Fibroblast of skin of abdomen (primary cell): Measurements from ENCODE around the gene CEP128.

Experiments
- DNase-seq: peaks from one replicate; pipeline ENCODE4 v3.0.0-alpha.2; 2013

Gene CEP128

DNA sequence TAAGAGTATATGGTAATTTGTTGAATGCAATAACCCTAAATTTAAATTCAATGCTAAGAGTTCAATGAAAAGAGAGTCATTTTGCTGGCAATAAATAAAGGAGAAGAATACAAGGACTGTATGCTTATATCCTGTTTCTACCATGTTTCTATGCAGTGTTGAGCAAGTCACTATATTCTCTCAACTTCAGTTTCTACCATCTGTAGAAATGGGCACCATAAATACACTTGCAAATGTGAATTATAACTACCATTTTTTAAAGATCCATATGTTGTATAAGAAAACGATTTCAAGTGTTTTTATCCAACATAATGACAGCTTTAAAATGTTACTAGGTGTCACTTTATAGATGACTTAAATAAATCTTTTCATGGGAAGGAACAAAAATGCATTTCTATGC lies 170.3 kb downstream of the CEP128 start:
- no peak for DNase-seq

GRCh38 chr14:80770114-80770908 lies 171.2 kb downstream of the CEP128 start:
- DNase-seq, result peak; percentile 28

DNA sequence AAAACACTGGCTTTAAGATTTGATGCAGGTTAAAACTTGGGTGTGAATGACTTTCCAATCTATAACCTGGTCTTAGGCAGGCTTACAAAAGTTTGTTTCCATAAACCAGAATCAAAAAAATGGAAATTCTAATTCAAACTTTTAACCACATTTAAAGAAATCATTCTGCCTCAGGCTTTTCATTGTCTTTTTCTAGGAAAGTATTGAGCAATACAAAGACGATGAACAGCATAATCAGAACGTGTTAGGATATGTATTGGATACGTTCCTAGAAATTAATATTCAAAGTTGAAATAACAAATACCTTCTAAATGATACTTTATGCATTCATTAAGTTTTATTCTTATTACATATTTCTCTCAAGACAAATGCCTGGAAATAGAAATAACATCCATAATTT lies 172.9 kb downstream of the CEP128 start:
- DNase-seq, result no peak

DNA sequence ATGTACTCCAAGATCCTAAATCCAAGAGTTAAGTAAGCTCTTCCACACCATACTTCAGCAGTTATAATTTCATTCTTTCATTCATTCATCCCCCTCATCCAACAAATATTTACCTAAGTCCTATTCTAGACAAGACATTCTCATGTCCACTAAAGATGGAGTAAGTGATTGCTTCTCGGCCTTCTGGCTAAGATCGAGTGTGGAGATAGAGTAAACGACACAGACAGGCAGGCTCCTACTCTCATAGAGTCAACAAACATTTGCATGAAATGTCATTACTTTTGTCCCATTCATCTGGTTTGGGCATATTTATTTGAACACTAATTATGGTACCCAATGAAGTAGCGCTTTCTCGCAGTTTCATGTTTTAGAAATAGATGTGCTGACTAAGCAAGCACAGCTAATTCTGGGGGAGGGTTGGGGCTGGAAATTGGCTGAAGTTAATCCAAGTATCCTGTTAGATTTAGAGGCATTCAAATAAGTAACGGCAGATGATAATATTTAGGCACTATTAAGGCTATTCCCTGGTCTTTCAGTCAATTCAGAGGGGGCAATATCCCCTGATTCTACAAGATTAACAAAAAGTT lies 176.5 kb downstream of the CEP128 start:
- no peak for DNase-seq

GRCh38 chr14:80764496-80764895 lies 177.0 kb downstream of the CEP128 start:
- peak; percentile 59 for DNase-seq

DNA sequence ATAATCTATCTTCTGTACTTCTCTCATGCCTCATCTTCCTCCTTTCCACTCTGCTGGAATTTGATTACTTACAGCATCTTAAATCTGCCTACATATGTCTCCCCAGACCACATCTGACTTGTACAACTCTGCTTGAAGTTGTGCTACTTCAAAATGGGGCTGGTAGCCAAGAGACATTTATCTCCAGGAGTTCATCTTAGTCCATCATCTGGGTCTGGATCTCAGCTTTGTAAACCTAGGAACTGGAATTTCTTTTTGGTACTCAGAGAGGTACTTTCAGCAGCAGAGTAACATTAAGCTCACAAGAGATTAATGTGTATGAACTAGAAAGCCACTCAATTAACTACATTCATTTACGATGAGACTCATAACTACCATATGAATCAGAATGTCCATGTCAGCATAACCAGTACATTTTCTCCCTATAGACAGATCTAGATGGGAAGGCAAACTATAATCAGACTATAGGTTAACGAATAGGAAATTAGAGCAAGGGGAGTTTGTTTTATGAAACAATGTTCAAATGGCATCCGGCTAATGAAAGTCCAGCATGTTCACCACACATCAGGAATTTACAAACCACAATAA lies 178.8 kb downstream of the CEP128 start:
- DNase-seq, result peak; percentile 92

DNA sequence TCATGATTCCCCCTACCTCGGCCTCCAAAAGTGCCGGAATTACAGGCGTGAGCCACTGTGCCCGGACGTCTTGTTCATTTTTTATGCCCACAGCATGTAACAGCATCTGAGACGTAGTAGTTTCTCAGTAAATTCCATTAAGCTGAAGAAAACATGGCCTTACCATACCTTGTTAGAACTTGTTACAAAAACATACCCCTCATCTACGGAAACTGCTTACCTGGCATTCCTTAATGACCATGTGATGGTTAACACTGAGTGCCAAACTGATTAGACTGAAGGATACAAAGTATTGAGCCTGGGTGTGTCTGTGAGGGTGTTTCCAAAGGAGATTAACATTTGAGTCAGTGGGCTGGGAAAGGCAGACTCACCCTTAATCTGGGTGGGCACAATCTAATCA lies 186.8 kb downstream of the CEP128 start:
- DNase-seq, result no peak

GRCh38 chr14:80751285-80751684 lies 190.3 kb downstream of the CEP128 start:
- no peak for DNase-seq

- DNase-seq, result no peak
These were observed 215.3 kb downstream of the CEP128 start for GRCh38 chr14:80726211-80726610.

DNA sequence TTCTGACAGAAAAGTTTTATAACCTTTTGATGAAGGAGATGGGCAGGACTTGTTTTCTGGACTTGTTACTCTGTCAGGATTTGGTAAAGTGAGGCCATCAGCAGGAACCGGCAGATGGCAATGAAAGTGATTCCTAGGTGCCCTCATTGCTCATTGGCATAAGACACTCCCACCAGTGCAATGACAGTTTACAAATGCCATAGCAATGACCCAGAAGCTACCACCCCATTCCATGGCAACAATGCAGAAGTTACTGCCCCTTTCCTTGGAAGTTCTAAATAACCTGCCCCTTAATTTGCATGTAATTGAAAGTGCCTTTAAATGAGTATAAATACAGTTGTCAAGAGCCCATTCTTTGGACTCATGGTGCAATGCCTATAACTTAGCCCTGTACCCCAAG lies 222.6 kb downstream of the CEP128 start:
- no peak for DNase-seq

- DNase-seq, result no peak
These were observed 227.1 kb downstream of the CEP128 start for GRCh38 chr14:80714474-80714873.

- DNase-seq, result no peak
These were observed 228.3 kb downstream of the CEP128 start for GRCh38 chr14:80713076-80713850.

- peak; percentile 10 for DNase-seq
These were observed 236.1 kb downstream of the CEP128 start for GRCh38 chr14:80705241-80705980.

DNA sequence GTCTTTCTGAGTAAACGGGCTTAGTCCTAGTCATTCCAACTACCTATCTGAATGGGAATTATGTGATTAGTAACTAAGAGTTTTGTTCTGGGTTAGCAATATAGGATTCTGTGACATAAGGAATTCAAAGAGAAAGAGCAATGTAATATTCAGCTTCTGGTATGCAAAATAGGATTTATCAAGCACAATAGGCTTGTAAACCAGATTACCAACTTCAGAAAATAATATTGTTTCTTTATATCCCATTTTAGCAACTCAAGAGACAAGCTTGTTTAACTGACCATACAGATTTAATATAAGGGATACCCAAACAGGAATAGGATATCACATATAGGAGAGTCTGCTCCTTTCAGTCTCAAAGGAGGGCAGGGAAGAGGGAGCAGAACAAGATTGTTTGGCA lies 240.9 kb downstream of the CEP128 start:
- DNase-seq, result no peak

DNA sequence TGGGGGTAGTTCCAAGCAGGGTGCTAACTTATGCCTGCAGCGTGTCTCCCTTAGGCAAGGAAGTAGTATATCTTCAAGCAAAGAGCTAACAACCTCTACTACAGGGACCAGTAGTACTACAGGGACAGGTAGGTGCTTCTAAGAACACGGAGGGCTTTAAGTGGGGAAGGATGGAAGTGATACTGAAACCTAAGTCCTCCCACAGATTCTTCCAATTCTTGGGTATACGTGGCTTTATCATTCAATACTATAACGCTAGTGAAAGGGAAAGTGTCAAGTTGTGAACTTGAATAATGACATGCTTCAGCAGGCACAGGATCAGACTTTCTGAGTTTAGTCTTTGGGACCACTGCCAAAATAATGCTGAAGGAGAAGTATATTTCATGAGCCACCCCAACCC lies 241.7 kb downstream of the CEP128 start:
- no peak for DNase-seq

DNA sequence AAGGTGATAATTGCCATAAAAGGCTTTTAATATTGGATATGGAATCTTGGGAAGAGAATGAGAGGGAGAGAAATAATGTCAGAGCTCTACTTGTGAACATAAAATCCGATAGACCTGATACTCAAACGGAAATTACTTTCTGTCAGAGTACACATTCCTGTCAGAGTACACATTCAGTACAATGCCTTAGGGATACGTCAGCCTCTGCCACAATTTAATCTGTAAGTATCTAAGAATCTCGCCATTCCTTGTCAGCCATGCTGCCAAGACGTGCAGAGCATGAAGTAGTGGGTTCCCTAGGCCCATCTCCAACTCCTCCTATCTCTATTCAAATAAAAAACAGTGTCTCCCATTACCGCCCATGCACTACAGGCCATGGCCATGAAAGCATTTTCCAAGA lies 242.6 kb downstream of the CEP128 start:
- DNase-seq, result no peak

DNA sequence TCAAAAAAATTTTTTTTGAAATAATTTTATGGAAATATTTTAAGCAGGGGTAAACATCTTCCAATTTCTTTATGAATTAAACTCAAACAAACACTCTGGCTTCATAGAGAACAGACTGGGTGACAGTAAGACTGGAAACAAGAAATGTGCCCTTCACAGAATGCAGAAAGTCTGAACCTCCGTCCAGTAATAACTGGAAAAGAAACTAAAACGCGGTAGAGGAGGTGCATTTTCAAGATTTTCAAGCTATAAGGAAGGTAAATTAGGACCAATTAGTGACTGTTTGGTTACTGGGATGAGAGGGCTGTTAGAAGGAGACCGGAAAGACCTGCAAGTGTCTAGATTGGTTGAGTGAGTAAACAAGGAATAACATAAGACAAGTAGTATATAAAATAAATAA lies 245.7 kb downstream of the CEP128 start:
- no peak for DNase-seq

GRCh38 chr14:80692903-80693302 lies 248.6 kb downstream of the CEP128 start:
- no peak for DNase-seq

GRCh38 chr14:80681651-80682050 lies 259.9 kb downstream of the CEP128 start:
- no peak for DNase-seq

DNA sequence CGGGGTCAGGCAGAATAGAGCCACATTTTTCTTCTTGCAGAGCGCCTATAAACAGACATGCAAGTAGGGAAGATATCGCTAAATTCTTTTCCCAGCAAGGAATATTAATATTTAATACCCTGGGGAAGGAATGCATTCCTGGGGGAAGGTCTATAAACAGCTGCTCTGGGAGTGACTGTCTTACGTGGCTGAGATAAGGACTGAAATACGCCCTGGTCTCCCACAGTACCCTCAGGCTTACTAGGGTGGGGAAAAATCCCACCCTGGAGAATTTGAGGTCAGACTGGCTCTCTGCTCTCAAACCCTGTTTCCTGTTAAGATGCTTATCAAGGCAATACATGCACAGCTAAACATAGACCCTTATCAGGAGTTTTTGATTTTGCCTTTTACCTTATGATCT lies 262.3 kb downstream of the CEP128 start:
- no peak for DNase-seq

- peak; percentile 16 for DNase-seq
These were observed 263.1 kb downstream of the CEP128 start for GRCh38 chr14:80678436-80678835.

DNA sequence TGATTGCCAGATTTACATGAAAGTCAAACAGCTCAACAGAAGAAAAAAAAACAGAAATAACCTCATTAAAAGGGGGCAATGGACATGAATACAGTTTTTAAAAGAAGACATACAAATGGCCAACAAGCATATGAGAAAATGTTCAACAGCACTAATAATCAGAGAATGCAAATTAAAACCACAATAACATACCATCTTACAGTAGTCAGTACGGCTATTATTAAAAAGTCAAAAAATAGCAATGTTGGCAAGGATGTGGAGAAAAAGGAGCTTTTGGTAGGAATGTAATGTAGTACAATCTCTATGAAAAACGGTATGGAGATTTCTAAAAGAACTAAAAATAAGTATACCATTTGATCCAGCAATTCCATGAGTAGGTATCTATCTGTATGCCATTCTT lies 272.1 kb downstream of the CEP128 start:
- peak; percentile 57 for DNase-seq

GRCh38 chr14:80664576-80664975 lies 277.0 kb downstream of the CEP128 start:
- DNase-seq, result no peak
